ENCODE measurements around the gene RCBTB1.

RCBTB1 gene

DNA sequence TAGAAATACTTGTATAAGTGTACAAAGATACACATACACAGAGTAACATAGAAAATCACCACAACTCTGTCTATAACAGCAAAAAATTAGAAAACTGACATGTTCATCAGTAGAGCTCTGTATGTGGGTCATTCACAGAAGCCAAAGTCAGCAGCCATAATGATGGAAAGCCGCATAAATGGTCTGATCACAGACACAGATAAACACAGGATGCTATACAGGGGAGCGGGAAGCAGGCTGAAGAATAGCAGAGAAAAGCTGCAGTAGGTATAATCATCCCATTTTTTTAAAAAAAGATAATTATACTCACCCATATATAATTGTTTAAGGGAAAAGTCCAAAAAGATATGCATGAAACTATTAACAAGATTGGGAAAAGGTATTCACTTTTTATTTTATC lies 31.5 kb downstream of the RCBTB1 start:
- no peak for DNase-seq

- no peak for DNase-seq
Measured at GRCh38 chr13:49550942-49551644, 34.3 kb downstream of the RCBTB1 start.

- DNase-seq: no peak
Measured at GRCh38 chr13:49549289-49549688, 36.1 kb downstream of the RCBTB1 start.

GRCh38 chr13:49546561-49546960 lies 38.8 kb downstream of the RCBTB1 start:
- DNase-seq: no peak

- DNase-seq: no peak
Measured at GRCh38 chr13:49545661-49546060, 39.7 kb downstream of the RCBTB1 start.

DNA sequence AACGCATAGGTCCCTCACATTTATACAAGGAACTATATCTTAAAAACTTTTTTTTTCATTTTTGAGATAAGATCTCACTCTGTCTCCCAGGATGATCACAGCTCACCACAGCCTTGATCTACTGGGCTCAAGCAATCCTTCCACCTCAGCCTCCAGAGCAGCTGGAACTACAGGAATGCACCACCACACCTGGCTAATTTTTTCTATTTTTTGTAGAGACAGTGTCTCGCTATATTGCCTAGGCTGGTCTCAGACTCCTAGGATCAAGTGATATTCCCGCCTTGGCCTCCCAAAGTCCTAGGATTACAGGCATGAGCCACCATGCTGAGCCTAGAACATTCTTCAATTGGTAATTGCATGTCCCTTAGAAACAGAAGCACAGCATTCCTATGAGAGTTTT lies 41.7 kb downstream of the RCBTB1 start:
- no peak for DNase-seq

DNA sequence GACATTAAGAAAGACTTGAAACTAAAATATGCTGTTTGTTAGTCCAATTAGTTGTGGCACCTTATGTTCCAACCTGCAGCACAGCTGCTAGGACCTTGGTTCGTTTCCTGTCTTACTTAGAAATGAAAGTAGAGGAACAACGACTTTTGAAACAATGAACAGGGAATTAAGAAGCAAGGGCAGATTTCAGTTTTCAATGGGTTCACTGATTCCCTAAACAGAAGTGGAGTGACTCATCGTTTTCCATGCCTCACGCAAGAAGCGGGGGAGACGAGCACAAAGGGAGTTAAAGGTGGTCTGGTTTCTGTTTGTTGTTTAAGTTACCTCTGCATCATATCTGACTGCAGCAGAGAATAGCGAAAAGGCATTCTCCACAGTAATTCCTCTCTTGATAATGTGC lies 44.8 kb downstream of the RCBTB1 start:
- DNase-seq: no peak

GRCh38 chr13:49539746-49540145 lies 45.6 kb downstream of the RCBTB1 start:
- DNase-seq: no peak

- DNase-seq: no peak
Measured at GRCh38 chr13:49539313-49539712, 46.0 kb downstream of the RCBTB1 start.

- DNase-seq: no peak
Measured at GRCh38 chr13:49538404-49538803, 47.0 kb downstream of the RCBTB1 start.

DNA sequence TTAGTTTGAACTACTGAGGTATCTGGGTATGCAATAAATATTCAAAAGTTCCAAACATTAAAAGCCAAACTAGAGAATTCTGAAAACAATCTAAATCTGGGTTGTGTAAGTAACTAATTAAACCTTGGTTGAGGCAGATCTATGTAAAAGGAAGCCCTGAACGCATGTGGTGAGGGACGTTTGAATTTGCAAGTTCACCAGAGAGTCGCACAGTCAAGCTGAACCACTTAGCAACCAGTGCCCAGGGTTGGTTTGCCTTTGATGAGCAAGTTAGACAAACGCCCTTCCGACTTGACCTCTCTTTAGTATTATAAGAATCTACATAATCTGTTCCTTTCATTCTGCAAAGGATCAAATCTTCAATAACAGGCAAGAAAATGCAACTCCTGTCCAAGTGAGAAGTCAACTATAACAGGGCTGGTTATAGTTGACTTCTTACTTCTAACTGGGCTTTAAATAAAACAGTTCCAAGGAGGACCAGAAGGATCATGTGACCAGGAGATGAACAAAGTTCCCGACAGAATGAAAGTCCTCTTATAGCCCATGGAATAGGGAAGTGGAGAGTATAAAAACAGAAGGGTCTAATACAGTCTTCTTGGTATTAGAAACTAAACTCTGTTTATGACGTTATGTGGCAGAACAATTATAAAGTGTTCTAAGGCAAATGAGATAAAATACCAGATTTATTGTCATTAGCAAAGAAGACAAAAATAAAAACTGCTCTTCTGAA lies 49.0 kb downstream of the RCBTB1 start:
- no peak for DNase-seq

DNA sequence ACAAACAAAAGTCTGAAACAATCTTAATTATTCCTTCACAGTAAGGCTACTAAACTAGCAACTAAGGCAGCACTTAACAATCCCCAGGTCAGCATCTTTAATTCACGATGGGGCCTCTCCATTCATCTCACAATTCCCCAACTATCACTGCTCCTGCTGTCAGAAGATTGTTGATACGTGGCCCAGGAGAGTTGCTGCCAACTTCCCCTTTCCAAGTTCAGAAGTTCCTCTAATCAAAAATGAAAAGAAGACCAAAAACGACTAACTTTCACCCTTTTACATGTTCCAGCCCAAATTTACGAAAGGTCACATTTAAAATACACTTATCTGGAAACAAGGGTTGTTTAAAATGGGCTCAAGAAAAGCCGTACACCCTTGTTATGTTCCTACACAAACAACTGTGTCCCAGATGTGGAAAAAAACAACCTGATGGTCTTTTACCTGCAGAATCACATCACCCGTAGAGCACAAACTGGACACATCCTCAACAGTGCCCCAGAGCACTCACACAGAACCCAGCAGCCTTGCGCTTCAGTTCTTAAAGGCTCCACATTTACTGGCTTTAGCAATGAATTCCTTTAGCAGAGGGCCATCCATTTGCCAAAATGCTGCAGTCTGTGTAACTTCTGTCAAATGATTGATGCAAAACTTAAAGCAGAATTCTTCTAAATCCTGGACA lies 51.6 kb downstream of the RCBTB1 start:
- no peak for DNase-seq

DNA sequence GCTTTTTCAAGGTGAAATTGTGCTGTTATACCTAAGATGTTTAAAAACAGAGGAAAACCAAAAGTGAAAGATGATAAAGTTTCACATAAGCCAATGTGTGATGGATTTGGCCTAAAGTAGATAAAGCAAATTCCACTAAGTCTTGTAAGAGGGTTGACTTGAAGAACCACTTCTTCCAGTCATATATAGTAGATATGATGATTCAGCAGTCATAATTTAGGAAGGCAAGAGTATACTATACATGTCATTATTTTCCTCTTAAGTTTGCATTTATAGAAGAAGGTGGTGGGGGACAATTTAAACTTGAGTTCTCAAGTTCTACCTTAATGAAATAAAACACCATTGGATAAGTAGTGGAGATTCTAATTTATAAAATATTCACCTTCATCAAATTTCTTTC lies 52.3 kb downstream of the RCBTB1 start:
- DNase-seq: no peak

DNA sequence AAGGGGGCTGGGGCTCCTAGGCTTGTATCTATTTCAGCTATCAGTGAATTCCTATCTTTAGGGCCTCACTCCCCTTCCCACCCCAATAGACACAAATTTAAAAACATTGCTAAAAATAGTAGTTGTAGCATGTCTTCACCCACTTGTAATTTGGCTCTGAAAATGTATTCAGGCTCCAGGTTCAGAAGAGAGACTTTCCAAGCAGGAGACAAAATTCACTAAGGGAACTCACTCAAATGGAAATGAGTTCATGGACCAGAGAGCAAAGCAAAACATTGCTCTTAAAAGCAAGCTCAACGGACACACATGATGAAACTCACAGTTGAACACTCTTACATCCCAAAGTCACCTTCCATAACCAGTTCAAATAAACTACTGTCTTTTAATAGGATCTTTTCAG lies 52.8 kb downstream of the RCBTB1 start:
- DNase-seq: no peak

- no peak for DNase-seq
Measured at GRCh38 chr13:49530457-49530856, 54.9 kb downstream of the RCBTB1 start.

- no peak for DNase-seq
Measured at GRCh38 chr13:49528161-49528560, 57.2 kb downstream of the RCBTB1 start.

DNA sequence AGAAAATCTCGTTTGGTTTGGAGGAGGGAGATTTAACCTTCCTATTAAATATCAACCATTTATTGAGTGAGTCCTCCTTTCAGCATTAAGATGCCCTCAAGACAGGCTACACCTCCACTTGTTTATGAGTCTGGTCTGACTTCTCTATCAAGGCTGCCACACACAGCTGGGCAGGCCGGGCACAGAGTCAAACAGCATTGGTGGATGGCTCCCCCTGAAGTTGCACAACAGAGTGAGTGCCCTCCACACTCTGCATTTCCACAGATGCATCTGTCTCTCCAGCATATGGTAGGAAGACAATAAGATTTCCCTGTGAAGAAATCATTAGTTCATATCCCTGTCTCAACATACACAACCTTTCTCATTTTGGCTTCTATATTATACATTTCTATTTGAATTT lies 58.2 kb downstream of the RCBTB1 start:
- DNase-seq: no peak

- DNase-seq: no peak
Measured at GRCh38 chr13:49524740-49525501, 60.4 kb downstream of the RCBTB1 start.

DNA sequence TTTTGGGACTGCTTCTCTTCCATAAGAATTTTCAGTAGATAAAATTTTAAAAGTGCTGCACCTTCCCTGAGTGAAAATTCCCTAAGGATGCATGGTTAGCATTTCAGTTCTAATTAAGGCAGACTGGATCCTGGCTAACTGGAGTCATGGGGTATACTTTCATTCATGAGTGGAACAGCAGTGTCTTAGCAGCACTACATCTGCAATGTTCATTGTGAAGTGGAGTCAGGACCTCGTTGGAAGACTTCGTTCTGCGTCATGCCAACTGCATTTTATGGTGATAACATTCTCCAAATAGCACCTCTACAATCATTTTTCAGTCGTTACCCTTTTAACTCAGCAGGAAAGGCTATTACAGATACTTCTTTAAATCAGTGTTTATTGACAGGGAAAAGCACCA lies 64.1 kb downstream of the RCBTB1 start:
- no peak for DNase-seq

DNA sequence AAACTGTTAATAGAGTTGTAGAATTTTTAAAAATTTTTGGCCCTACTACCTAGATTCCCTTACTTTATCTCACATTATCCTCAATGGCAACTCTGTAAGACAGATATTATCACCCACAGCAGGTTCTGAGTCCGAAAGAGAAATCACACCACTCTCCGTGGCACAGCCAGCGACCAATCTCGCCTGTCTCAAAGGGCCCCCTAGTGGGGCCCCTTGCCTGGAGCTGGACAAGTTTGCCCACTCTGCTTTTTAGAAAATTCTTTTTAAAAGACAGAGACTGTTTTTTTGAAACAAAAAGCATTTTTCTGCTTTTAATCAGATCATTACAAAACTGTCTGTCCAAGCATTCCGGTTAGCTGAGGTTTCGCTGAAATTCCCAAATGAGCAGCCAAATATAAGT lies 67.9 kb downstream of the RCBTB1 start:
- no peak for DNase-seq

DNA sequence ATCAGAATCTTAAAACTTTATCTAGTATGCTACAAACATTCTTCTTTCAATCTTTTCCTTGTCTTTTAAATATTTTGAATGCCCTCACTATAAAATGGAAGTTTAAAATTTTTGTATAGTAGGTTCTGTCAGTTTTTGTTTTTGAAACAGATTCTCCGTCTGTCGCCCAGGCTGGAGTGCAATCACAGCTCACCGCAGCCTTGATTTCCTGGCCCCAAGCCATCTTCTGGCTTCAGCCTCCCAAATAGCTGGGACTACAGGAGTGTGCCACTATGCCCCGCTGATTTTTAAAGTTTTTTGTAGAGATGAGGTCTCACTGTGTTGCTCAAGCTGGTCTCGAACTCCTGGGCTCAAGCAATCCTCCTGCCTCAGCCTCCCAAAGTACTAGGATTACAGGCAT lies 68.9 kb downstream of the RCBTB1 start:
- DNase-seq: no peak

GRCh38 chr13:49512578-49512977 lies 72.8 kb downstream of the RCBTB1 start:
- no peak for DNase-seq

- DNase-seq: no peak
Measured at GRCh38 chr13:49503951-49504350, 81.4 kb downstream of the RCBTB1 start.
